Adipocyte (in vitro differentiated cells): ENCODE data around the gene RACK1.

Experiments
- DNase-seq: peaks from one replicate; pipeline ENCODE4 v3.0.0-alpha.2; 2015; ENCODE audit warnings: low read depth
- H3K27me3 ChIP-seq: replicated peaks from 2 replicates; pipeline ENCODE4 v1.7.0; 2013; ENCODE audit warnings: mild to moderate bottlenecking, low read length, moderate library complexity; ENCODE audit not compliant: control insufficient read depth, insufficient read depth
- H3K36me3 ChIP-seq: 2 replicates; pipeline ENCODE4 v1.7.0; 2013; ENCODE audit warnings: low read length, mild to moderate bottlenecking, moderate library complexity; ENCODE audit not compliant: control insufficient read depth, insufficient read depth, severe bottlenecking
- H3K4me1 ChIP-seq: 2 replicates; pipeline ENCODE4 v1.7.0; 2013; ENCODE audit warnings: mild to moderate bottlenecking, low read length, moderate library complexity; ENCODE audit not compliant: control insufficient read depth, insufficient read depth
- H3K4me3 ChIP-seq: 2 replicates; pipeline ENCODE4 v1.7.0; 2013; ENCODE audit warnings: mild to moderate bottlenecking, low read length, moderate library complexity
- H3K9ac ChIP-seq: 2 replicates; pipeline ENCODE4 v1.7.0; 2013; ENCODE audit warnings: mild to moderate bottlenecking, low read length, moderate library complexity
- H3K9me3 ChIP-seq: 2 replicates; pipeline ENCODE4 v1.7.0; 2013; ENCODE audit warnings: mild to moderate bottlenecking, low read length, moderate library complexity; ENCODE audit not compliant: control insufficient read depth

Gene RACK1

GRCh38 chr5:181236954-181237641 is 6.6 kb downstream of the RACK1 start:
- peaks cover 48% of the 10 kb centered on the region for H3K4me1 ChIP-seq
- no peak overlapping the region for H3K4me3 ChIP-seq
- H3K9me3 ChIP-seq, result no peaks in the 10 kb centered on the region
- DNase-seq, result no peak
- peaks cover 94% of the 10 kb centered on the region for H3K36me3 ChIP-seq
- no peak overlapping the region for H3K9ac ChIP-seq
- no peaks in the 10 kb centered on the region for H3K27me3 ChIP-seq

DNA sequence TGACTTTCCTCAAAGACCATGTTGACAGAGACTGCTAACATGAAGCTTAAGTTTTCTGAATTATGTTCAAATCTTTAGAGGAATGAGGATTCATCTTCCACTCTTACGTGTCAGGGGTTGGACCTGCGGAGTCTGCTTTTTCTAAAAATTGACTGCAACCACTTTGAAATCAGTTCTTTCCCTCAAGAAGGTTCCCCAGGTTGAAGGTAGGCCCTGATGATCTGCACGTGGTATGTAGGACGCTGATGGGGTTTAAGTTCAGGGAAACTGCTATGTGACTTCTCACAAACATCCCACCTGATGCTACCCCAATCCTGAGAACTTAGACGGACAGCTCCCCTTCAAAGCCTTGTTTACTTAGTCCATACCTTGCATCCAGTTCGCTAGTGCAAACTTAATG is 7.2 kb downstream of the RACK1 start:
- H3K36me3 ChIP-seq, result peaks cover 95% of the 10 kb centered on the region
- no peak overlapping the region for H3K4me3 ChIP-seq
- no peaks in the 10 kb centered on the region for H3K9me3 ChIP-seq
- peaks cover 43% of the 10 kb centered on the region for H3K4me1 ChIP-seq
- H3K27me3 ChIP-seq, result no peaks in the 10 kb centered on the region
- DNase-seq, result no peak
- no peak overlapping the region for H3K9ac ChIP-seq

- no peak for DNase-seq
- H3K4me1 ChIP-seq, result peaks cover 37% of the 10 kb centered on the region
- no peak overlapping the region for H3K9ac ChIP-seq
- no peak overlapping the region for H3K4me3 ChIP-seq
- H3K9me3 ChIP-seq, result no peaks in the 10 kb centered on the region
- peaks cover 95% of the 10 kb centered on the region for H3K36me3 ChIP-seq
- no peaks in the 10 kb centered on the region for H3K27me3 ChIP-seq
Observed at GRCh38 chr5:181235689-181236366, 7.9 kb downstream of the RACK1 start.

- peaks cover 94% of the 10 kb centered on the region for H3K36me3 ChIP-seq
- no peaks in the 10 kb centered on the region for H3K27me3 ChIP-seq
- peaks cover 37% of the 10 kb centered on the region for H3K4me1 ChIP-seq
Observed at GRCh38 chr5:181235323-181235688, 8.4 kb downstream of the RACK1 start.

GRCh38 chr5:181234455-181235306 is 9.0 kb downstream of the RACK1 start:
- Histone ChIP-seq H3K36me3 (peaks cover 88% of the 10 kb centered on the region), H3K27me3 (no peaks in the 10 kb centered on the region), H3K9me3 (no peaks in the 10 kb centered on the region), H3K4me1 (peaks cover 37% of the 10 kb centered on the region), H3K4me3 (no peak overlapping the region), H3K9ac (peak overlapping the region; percentile 12)
- no peak for DNase-seq

More at GRCh38 chr5:181235323-181235688, 8.4 kb downstream of the RACK1 start:
- peak overlapping the region; percentile 12 for H3K9ac ChIP-seq
- DNase-seq, result no peak
- no peak overlapping the region for H3K4me3 ChIP-seq
- no peaks in the 10 kb centered on the region for H3K9me3 ChIP-seq

GRCh38 chr5:181233801-181234454 is 9.8 kb downstream of the RACK1 start:
- Histone ChIP-seq H3K9ac (no peak overlapping the region), H3K9me3 (no peaks in the 10 kb centered on the region), H3K4me1 (peaks cover 32% of the 10 kb centered on the region), H3K4me3 (no peak overlapping the region), H3K36me3 (peaks cover 88% of the 10 kb centered on the region), H3K27me3 (no peaks in the 10 kb centered on the region)
- no peak for DNase-seq

GRCh38 chr5:181233088-181233800 is 10.5 kb downstream of the RACK1 start:
- no peak for DNase-seq
- H3K36me3 ChIP-seq, result peaks cover 82% of the 10 kb centered on the region
- peaks cover 31% of the 10 kb centered on the region for H3K4me1 ChIP-seq
- H3K4me3 ChIP-seq, result no peak overlapping the region
- no peaks in the 10 kb centered on the region for H3K9me3 ChIP-seq
- no peak overlapping the region for H3K9ac ChIP-seq
- H3K27me3 ChIP-seq, result no peaks in the 10 kb centered on the region

- Histone ChIP-seq H3K9ac (no peak overlapping the region), H3K4me3 (no peak overlapping the region), H3K36me3 (peaks cover 78% of the 10 kb centered on the region), H3K9me3 (no peaks in the 10 kb centered on the region), H3K27me3 (no peaks in the 10 kb centered on the region), H3K4me1 (peaks cover 29% of the 10 kb centered on the region)
- no peak for DNase-seq
Observed at GRCh38 chr5:181232593-181232992, 11.1 kb downstream of the RACK1 start.

DNA sequence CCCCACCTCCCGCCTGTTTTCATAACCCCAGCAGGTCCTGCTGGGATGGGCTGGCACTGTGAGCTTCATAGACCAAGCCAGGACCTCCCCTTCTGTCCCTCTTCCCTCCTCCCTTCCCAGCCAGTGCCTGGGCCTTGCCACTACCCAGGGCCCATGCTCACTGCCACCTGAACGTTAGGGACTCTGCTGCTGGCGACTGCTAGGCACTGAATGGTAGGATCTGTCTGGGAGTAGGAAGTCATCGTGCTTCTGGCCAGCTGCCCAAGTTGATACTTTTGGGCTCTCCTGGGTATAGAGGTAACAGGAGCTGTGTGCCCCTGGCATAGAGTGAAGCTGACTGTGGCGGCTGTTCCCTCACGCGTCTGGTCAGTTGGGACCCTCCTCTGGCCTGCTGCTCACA is 12.3 kb downstream of the RACK1 start:
- H3K4me3 ChIP-seq, result no peak overlapping the region
- H3K9me3 ChIP-seq, result no peaks in the 10 kb centered on the region
- no peak for DNase-seq
- H3K27me3 ChIP-seq, result no peaks in the 10 kb centered on the region
- H3K9ac ChIP-seq, result no peak overlapping the region
- H3K36me3 ChIP-seq, result peaks cover 73% of the 10 kb centered on the region
- H3K4me1 ChIP-seq, result peaks cover 23% of the 10 kb centered on the region

- DNase-seq, result no peak
- H3K36me3 ChIP-seq, result peaks cover 65% of the 10 kb centered on the region
- H3K4me3 ChIP-seq, result no peak overlapping the region
- H3K9ac ChIP-seq, result no peak overlapping the region
- peaks cover 14% of the 10 kb centered on the region for H3K4me1 ChIP-seq
- no peaks in the 10 kb centered on the region for H3K9me3 ChIP-seq
- H3K27me3 ChIP-seq, result no peaks in the 10 kb centered on the region
Observed at GRCh38 chr5:181230551-181230950, 13.2 kb downstream of the RACK1 start.
